NCI-H128 (cell line): Measurements from ENCODE around the gene ITM2C.

ENCODE experiments used
- DNase-seq: peaks from one replicate; lab custom pipeline; 2025; ENCODE audit not compliant: unreplicated experiment; lab: John Stamatoyannopoulos, UW

ITM2C gene

DNA sequence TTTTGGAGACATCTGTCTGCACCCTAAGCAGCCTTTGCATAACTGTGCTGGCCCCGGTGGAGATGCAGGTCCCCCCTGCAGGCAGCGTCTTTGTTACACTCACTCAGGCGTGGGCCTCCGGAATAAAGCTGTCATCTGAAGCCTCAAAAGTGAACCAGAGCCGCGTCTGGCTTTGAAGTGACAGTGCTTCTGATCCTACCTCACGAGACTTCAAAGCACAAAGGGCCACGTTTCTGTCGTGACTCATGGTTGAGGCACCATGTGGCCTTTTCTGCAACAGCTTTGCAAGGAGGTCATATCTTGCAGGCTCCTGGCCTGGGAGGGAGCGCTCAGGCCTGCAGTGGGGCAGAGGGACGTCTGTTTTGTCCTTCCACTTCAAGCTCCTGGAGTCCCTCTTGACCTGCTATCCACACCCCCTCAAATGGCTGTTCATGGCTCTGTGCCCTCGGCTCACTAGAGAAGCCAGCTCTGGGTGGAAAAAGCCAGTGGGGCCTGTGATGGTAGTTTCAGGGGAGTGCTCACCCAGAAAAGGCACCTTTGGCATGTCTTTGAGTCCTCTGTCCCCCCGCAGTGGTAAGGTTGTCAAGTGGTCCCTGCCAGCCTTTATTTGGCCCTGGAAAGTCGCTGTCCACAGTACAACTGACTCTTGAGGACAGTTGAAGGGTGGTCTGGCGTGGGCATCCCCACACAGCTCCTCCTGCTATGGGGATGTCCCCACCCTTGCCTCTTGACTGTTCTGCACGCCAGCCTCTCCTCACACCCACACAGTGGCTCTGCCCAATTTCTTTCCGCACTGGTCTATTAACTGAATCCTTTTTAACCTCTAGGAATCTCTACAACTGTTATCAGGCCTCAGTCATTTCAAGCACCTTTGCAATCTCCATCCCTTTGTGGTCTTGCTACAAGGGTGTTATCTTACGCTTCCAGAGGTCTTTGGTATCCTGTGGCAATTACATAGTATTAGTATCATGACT lies 41.0 kb downstream of the ITM2C start:
- DNase-seq = no peak

DNA sequence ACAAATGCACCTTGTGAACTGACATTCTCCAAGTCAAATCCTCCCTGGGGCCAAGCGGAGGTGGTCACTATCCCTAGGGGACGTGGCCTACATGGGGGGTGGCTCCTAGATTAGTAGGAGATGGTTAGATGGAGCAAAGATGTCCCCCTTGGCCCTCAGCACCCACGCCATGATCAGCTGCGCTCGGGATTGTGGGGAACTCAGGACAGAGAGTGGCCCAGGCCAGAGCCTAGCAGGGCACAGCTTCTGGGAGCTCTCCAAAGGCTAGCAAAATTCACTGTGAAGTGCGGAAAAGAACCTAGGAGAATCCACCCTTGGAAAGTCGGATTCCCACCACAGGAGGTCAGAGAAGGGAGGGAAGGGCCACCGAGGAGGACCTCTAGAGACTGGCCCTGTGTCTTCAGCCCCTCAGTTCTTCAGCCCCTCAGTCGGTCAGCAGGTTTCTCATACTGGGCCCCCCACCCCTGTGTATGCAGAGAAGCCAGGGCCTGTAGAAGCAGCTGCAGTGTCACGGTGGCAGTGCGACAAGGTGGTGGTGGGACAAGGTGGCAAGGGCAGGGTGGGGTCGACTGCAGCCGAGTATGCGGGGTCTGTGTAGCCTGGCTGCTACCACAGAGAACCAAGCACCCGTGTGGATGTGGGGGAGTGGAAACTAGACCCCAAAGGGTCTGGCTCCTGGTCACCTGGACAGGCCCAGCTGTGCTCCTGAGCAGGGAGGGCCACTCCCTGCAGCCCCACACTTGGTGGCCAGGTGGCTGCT lies 41.9 kb downstream of the ITM2C start:
- DNase-seq = no peak

DNA sequence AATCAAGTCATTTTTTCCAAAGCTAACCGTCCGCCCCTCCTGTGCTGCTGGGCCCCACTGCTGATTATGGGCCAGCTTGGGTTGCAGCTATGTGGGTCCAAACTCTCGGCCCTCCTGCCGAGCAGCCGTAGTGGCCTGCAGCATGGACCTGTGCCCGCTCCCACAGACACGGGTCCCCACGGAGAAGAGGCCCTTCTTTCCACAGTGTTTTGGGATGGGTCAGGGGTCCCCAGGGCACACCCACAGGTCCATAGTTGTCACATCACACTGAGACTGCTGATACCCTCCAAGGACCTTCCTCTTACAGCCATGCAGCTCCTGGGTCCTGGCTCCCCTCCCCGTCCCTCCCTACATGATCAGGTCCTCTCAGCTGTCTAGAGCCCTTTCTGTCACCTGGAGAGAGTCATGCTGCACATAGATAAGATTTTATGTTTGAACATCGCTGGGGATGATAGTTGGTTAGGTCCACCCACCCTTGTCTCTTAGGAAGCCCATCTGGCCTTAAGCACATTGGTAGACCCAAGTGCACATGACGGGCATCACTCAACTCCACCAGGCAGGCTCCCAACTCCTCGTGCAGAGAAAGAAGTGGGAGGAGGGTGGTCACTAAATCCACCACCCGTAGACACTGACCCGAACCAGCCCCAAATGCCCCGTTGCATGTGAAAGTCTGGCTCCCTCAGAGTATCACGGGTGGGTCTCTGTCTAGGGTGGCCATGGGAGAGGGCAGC lies 42.8 kb downstream of the ITM2C start:
- DNase-seq = no peak

DNA sequence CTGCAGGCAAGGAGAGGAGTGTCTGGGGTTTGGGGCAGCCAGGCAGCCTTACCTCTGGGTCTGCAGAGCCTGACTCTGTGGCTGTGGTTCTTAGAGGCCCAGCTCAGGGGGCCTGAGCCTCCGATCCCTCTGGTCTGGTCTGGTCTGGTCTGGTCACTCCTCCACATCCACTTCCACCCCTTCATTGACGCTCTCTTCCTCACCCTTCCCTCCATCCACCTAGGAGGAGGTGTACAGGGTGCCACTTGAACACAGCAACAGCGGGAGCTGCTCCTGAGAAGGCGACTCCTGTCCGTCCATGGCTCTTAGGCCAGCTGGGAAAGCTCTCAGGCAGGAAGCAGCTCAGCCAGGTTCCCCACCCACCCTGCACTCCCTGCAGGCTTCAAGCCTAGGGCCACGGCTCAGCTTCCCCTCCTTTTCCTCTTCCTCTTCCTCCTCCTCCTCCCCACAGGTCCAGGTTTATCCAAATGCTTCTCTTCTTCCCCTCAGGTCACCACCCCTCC lies 43.4 kb downstream of the ITM2C start:
- no peak for DNase-seq

DNA sequence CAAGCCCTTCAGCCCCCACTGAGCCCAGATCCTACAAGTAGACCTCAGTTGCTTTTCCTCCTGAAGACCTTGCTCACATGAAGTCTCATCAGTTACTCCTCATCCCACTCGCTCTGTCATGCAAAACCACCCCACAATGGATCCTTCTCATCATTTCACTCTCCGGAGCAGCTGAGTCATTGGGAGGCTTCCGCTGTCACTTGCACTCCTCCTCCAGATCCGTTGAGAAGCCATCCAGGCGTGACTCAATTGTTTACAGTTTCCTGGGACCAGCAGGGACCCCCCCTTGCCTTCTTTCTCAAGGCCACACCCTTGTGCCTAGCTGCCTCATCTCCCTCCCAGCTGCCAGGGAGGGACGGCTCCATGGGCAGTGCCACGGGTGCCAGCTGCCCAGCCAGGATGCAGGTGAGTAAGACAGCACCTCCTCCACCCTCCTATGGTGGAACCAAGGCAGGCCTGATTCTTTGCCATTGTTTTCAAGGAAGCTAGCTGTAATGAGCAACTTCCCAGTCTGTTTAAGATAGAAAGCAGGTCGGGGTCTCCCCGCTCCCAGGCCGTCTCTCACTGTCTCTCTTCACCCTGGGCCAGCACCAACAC lies 44.0 kb downstream of the ITM2C start:
- DNase-seq = no peak

DNA sequence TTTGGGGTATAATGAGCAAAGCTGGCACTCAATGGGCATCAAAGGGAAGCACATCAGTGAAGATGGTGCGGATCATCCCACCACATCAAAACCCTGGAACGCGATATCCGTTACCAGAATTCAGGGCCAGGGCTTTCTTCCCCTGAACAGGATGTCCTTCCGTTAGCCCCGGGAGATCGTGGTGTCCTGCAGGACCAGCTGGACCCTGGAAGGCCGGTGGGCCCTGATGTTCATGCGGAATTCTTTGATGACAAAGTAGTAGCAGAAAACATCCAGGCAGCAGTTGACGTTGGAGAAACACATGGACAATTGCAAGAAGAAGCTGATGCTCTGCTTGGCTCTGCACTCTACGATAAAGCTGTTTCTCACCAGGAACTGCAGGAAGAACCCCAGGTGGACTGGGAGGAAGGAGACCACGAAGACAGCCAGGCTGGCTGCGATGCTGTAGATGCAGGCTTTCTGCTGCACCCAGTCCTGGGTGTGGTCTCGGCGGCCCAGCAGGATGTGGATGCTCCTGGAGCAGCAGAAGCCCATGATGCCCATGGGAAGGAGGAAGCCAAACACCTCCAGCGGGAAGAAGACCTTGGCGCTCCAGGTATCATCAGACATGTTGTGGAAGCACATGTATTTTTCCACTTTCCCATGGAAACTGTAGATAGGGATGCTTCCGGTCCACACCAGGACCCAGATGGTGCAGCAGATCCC lies 45.3 kb downstream of the ITM2C start:
- no peak for DNase-seq

DNA sequence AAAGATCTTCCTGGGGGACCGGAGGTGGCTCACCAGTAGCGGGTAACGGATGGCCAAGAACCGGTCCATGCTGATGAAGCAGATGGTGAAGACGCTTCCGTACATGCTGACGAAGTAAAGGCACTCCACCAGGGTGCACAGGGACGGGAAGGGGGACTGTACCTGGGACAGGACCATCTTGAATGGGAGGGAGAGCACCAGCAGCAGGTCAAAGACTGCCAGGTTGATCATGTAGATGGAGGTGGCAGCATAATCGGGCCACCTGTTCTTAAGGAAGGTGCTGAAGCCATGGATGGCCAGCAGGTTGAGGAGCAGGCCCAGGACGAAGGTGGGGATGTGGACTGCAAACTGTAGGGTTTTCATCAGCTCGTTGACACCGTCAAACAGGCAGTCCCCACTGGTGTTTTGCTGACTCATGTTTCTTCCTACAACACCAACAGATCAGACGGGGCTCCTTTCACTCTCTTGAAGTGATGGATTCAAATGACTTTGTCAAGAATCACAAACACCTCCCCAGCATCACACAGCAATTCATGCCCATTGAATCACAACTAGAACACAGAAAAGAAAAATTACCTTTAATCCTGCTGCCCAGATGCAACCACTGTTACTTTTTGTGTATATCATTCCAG lies 45.9 kb downstream of the ITM2C start:
- no peak for DNase-seq

DNA sequence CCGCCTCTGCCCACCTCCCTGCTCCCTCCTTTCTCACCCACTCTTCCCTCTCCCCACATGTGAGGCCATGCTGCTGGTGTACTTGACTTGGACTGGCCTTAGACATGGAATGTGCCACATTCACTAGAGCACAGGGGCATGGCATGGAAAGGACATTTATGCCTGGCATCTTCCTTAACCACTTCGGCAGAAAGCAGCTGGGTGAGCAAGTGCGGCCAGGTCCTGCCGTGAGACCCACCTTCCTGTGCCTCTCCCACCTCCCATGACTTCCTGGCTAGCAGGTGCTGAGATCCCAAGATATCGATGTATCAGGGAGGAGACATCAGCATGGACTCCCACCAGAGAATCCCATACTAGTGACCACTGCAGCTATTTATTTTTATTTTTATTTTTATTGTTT lies 47.3 kb downstream of the ITM2C start:
- DNase-seq = no peak

DNA sequence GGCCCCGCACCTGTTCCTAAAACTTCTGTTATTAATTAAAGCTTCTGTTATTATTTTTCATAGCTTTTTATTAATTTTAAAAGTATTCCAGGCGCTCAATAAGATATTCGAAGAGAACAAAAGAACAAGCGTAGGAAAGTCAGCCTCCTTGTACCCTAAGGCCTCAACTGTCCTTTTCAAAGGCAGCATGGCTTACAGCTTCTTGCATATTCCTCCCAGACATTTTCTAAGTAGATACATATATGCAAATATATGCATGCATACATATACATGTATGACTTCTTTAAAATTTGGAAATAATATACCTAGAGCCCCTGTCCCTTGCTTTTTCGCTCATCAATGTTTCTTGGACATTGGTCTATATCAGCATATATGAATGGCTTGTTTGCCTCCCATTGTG lies 48.0 kb downstream of the ITM2C start:
- no peak for DNase-seq

DNA sequence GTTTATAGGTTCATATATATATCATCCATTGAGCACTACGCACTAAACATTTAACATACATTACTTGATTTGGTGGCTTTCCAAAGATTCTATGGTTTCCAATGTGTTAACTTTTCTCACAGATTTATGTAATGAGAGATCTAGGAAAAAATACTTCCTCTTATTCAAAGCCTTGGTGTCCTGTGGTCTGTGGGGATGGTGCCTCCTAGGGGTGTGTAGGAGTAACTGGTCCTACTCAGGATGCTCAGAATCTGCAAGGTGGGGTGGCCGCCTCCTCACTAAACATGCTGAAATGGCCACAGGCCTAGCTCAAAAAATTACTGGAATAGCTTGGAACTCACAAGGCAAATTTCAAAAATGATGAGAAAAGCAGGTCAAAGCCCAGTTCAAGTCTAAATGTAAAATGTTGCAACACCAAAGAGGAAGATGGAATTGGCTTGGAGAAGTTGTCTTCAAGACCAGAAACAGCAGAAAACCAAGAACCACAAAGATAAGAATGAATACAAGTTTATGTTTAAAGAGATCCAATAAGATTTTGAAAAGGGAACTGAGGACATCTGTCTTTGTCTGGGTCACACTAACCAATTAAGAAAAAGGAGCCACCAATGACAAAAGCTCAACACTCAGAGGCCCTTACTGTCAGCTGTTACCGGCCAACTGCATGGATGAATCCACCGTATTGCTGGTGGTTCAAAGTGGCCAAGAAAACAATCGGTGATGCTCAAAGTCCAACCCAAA lies 48.8 kb downstream of the ITM2C start:
- DNase-seq = no peak

DNA sequence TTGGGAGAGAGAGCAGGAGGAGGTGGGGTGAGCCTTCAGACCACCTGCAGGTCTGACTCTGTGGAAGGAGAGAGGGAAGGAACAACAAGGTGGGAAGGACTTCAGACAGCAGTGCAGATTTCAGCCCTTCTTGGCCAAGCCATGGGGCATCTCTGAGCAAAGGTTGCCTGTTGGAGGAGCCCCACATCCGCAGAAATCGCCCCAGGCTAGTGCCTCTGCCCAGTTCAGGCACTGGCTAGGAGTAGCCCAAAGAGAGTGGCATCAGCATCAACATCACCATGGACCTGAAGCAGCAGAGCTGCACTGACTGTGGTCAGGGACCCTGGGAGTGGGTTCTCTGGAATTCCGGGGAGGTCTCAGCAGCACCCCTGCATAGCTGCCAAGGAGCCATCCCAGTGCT lies 50.1 kb downstream of the ITM2C start:
- DNase-seq = no peak

DNA sequence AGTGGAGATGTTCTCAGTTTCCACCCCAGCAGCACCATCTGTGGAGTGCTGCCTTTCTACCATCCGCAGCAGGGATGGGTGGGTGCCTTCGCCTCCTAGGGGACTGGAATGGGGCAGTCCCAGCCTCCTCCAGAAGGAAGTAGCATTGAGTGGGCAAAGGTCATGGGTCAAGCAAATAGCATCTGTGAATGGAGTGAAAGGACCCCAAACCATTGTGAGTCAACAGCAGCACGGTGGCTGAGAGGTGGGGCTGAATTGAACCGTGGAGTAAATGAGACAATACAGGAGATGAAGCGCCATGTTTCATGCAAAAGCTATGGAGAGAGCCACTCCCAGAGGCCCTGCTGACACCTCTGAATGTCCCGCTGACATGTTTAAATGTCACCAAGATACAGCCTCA lies 50.6 kb downstream of the ITM2C start:
- no peak for DNase-seq

DNA sequence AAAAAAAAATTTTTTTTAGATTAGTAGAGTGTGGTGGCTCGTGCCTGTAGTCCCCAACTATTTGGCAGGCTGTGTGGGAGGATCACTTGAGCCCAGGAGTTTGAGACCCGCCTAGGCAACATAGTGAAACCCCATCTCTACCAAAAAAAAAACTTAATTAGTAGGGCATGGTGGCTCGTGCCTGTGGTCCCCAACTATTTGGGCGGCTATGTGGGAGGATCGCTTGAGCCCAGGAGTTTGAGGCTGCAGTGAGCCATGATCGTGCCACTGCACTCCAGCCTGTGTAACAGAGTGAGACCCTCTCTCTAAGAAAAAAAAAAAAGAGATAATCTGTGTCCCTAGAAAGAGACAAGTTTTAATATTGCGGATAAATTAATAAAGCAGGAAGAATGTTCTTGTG lies 51.5 kb downstream of the ITM2C start:
- DNase-seq = no peak

DNA sequence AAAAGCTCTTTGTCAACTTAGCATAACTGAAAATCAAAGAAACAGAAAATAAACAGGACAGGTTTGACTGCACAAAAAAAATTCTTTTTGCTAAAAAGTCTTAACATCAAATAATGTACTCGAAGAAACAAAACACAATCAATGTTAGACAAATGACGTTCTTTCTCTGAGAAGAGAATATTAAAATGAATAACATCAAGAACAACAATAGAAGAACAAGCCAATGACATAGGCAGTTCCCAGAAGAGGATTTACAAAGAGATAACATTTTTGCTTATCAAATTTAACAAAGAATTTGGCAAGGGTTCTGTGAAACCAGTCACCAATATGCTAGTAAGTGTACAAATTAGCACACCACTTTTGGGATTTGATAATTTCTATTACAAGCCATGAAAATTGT lies 54.5 kb downstream of the ITM2C start:
- no peak for DNase-seq

DNA sequence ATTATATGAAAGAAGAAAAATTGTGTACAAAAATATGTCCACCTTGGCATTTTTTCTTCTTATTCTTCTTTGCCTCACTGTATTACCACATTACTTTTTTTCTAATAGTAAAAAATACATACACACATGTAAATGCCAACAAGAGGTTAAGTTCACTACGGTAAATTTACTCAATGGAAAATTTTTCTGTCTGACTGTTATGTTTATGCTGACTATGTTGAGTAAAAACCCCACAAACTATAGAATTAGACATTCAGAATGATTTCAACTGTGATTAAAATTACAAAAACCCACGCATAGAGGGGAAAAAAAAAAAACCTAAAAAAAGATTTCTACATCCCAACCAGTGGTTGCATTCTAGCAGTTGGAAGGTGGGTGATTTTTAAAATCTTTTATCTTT lies 54.9 kb downstream of the ITM2C start:
- DNase-seq = no peak

DNA sequence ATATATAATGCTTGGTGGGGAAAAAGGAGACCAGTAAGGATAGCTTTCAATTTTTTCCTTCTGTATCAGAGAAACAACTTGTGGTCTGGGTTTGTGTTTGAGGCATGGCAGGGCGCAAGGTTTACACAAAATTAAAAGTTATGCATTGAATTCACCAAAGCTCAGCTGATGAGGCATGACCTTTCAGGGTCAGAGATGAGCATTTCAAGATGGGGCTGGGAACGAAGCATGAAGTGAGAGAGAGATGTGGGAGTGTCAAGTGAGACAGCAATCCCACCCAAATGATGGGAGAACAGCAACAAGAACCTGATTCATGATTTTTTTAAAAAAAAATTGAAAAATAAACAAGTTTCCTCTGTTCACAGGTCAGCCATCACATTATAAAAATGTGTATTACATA lies 55.4 kb downstream of the ITM2C start:
- DNase-seq = no peak

DNA sequence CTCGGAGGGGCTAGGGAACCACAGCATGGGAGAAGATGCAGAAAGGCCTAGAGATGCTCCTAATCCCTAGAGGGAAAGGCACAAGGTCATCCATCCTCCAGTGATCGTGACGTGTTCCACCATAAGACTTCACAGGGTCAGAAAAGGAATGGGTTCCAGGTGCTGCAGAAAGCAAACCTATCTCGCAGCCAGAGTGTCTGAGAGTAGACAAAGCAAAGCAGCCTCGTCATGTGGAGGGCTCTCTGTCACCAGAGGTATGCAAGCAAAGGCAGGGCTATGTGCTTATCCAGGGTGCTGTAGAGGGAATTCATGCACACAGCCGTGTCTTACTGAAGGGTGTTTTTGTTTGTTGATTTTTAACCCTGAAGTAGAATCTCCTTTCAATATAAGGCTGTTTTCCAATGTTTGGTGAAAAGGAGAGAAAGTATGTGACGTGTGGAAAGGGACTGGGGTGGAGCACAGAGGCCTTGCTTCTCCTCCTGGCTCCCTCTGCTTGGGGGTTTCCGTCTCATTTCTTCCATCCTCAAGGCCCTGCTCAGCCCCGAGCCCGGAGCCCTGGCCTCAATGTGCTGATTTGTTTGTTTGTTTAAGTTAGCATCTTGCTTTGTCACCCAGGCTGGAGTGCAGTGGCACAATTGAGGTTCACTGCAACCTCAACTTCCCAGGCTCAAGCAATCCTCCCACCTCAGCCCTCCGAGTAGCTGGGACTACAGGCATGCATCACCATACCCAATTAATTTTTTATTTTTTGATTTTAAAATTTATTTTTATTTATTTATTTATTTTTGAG lies 57.3 kb downstream of the ITM2C start:
- DNase-seq = no peak

DNA sequence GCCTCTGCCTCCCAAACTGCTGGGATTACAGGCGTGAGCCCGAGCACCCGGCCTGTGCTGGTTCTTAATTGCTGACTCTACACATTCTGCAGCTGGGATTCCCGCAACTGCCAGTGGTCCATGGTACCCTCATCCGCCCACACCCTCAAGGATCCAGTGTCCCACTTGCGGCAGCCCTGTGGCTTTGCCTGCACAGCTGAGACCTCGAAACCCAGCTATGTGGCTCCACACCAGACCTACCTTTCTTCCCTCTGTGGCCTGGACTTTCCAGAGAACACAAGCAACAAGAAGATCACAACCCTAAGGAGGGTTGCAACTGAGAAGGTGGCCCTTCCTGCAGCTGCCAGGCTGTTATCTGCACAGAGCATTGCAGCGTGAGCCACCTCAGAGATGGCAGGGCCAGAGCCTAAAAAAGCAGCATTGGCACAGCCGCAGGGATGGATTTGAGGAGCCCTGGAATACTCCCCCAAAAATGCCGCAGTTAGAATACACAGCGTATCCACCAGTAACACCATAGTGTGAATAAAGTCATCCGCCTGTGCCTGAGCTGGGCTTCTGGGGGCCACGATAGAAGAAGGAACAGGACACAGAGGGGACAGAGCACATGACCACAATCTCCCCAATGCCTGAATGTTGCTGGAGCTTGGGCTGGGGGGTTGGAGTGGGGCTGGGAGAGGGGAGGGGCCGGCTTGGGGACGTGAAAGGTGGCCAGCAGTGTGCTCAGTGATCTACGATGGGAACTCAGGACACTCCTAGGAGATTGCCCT lies 58.4 kb downstream of the ITM2C start:
- DNase-seq = no peak
